Prostate gland (tissue), 2 donors: ENCODE data around the gene BSPRY. TPM values are rescaled to one million over a fixed set of nuclear protein-coding genes. Genes with fewer than 3 reads are reported as not detected.

Experiments
- DNase-seq: peaks from one replicate; pipeline ENCODE4 v3.0.0-alpha.2; 2019; ENCODE audit warnings: low spot score
- H3K27ac ChIP-seq, 2 donors: fragments of 200-600 bp; sonication (generic); 2 replicates each; pipeline ENCODE4 v1.5.1; 2017 to 2019
- H3K27me3 ChIP-seq: fragments of 200-600 bp; sonication (generic); replicated peaks from 2 replicates; pipeline ENCODE4 v1.5.1; 2019; ENCODE audit not compliant: insufficient read depth
- H3K36me3 ChIP-seq, 2 donors: fragments of 200-600 bp; sonication (generic); 1 replicate in 1 of 2; 2 replicates in 1 of 2; pipeline versions ENCODE4 v1.5.1 to v1.8.1; 2017 to 2019
- H3K4me1 ChIP-seq: fragments of 200-600 bp; sonication (generic); replicated peaks from 2 replicates; pipeline ENCODE4 v1.5.1; 2019
- H3K4me3 ChIP-seq, 2 donors: fragments of 200-600 bp; sonication (generic); 2 replicates each; pipeline ENCODE4 v1.5.1; 2017 to 2019
- H3K9me3 ChIP-seq: fragments of 200-600 bp; sonication (generic); 2 replicates; pipeline ENCODE4 v1.5.1; 2017
- POLR2A ChIP-seq: fragments of 450-650 bp; IDR thresholded peaks from one replicate; pipeline ENCODE4 v1.6.1; 2016; ENCODE audit warnings: antibody characterized with exemption, mild to moderate bottlenecking
- POLR2AphosphoS5 ChIP-seq: sonication (generic); formaldehyde crosslinking; IDR thresholded peaks from one replicate; pipeline ENCODE4 v1.6.1; 2017; ENCODE audit warnings: antibody characterized with exemption
- WGBS: methylation state at CpG from one replicate; pipeline ENCODE4 v1.1.5; 2018; 5-methylcytosine and 5-hydroxymethylcytosine counted together
- intact Hi-C: fragments of 100-400 bp; cut with DNase I; formaldehyde crosslinking; loops from one replicate; pipeline ENCODE4 v1.14.2; 2022
- total RNA-seq, 2 donors: library from RNA; depleted of rRNA; stranded (reverse); fragments of >200 nt; gene quantifications; one replicate each; pipeline ENCODE4 v1.1.0, GENCODE V29; 2016
- TF ChIP-seq, protein P1 (sequence below), 4 experiments: fragments of 200-600 bp in 2 of 4; fragments of 450-650 bp in 2 of 4; sonication (generic) in 2 of 4; IDR thresholded peaks; 1 replicate in 3 of 4; 2 replicates in 1 of 4; pipeline ENCODE4 v1.5.1; 2016 to 2019; ENCODE audit warnings: antibody characterized with exemption in 4 of 4, mild to moderate bottlenecking in 2 of 4, moderate library complexity in 2 of 4

The BSPRY gene
- total RNA-seq, 2 donors from 2014 or later: 8.4 to 21.8 TPM

DNA sequence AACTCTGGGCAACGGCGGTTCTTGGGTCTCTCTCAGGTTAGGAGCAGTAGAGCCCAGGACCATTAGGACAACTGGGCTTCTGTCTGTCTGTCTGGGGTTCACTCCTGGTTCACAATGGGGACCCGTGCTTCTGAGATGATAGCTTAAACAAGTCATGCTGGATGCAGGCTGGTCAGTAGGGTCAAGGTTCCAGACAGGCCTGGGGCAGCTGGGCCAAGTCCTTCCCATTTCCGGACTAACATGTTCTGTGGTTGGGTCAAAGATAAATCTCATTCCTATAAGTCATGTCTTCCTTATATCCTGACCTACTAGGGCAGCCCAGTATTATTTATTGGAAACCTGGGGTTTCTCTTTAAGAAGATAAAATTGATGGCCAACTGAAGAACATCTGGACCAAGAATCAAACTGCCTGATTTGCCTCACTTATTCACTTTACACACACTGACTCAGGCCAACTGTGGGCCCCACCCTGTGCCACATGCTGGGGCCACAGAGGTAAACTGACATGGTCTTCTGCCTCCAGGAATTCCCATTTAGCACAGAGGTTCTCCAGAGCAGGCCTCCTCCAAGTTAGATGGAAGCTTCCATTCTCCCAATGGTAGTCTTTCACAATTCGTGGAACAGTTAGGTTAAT lies 19.1 kb downstream of the BSPRY start:
- Histone ChIP-seq H3K4me3 (no peak overlapping the region), H3K36me3 (peaks cover 0 to 1% of the 10 kb centered on the region in 2 donors), H3K27ac (no peak overlapping the region), H3K9me3 (no peaks in the 10 kb centered on the region), H3K27me3 (no peaks in the 10 kb centered on the region), H3K4me1 (no peaks in the 10 kb centered on the region)
- WGBS: 94% methylated on average over 5 of the region's 5 CpGs
- intact Hi-C loops: no loop called here
- TF ChIP-seq POLR2A: no peak
- TF ChIP-seq, protein P1, sequence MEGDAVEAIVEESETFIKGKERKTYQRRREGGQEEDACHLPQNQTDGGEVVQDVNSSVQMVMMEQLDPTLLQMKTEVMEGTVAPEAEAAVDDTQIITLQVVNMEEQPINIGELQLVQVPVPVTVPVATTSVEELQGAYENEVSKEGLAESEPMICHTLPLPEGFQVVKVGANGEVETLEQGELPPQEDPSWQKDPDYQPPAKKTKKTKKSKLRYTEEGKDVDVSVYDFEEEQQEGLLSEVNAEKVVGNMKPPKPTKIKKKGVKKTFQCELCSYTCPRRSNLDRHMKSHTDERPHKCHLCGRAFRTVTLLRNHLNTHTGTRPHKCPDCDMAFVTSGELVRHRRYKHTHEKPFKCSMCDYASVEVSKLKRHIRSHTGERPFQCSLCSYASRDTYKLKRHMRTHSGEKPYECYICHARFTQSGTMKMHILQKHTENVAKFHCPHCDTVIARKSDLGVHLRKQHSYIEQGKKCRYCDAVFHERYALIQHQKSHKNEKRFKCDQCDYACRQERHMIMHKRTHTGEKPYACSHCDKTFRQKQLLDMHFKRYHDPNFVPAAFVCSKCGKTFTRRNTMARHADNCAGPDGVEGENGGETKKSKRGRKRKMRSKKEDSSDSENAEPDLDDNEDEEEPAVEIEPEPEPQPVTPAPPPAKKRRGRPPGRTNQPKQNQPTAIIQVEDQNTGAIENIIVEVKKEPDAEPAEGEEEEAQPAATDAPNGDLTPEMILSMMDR (IDR thresholded peaks at IDR 0.05): no peak
- no peak for TF ChIP-seq POLR2AphosphoS5
- no peak for DNase-seq

DNA sequence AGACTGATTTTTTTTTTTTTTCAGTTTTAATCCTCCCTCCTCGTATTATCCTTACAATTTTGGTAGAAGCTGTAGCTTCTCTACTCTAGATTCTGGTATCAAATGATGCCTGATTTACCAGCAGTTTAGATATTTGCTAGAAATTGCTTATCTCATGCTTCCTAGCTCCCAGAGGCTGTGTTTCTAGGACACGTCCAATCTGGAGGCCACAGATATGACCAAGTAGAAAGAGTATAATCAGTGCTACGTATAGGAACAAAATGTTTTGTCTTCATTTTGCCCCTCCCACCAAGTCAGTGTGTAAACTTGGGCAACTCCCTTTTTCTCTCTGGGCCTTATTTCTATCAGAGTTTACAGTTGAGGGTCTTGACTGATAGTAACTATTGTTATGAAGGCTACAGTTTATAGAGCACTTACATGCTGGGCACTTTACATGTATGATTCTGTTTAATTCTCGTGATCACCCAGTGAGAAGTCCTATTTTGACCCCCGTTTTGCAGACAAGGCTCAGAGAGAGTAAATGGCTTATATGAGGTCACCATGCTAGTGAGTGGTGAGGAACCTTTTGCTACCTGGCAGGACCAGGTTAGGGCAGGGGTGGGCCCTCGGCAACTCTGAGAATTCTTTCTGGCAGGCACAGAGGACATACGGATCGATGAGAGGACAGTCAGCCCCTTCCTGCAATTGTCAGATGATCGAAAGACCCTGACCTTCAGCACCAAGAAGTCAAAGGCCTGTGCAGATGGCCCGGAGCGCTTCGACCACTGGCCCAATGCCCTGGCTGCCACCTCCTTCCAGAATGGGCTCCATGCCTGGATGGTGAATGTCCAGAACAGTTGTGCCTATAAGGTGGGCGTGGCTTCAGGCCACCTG lies 19.9 kb downstream of the BSPRY start:
- no peak for DNase-seq

DNA sequence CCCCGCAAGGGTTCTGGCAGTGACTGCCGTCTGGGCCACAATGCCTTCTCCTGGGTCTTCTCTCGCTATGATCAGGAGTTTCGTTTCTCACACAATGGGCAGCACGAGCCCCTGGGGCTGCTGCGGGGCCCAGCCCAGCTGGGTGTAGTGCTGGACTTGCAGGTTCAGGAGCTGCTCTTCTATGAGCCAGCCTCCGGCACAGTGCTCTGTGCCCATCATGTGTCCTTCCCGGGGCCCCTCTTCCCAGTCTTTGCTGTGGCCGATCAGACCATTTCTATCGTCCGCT lies 20.5 kb downstream of the BSPRY start:
- intact Hi-C loops: no loop called here
- no peaks in the 10 kb centered on the region for H3K27me3 ChIP-seq
- DNase-seq: no peak
- H3K27ac ChIP-seq: no peak overlapping the region
- peaks cover 0 to 8% of the 10 kb centered on the region in 2 donors for H3K36me3 ChIP-seq
- no peak for TF ChIP-seq POLR2AphosphoS5
- no peak for TF ChIP-seq POLR2A
- TF ChIP-seq, protein P1 (IDR thresholded peaks at IDR 0.05): no peak
- no peak overlapping the region for H3K4me3 ChIP-seq
- no peaks in the 10 kb centered on the region for H3K4me1 ChIP-seq
- no peaks in the 10 kb centered on the region for H3K9me3 ChIP-seq
- WGBS: 83% methylated on average over 11 of the region's 11 CpGs

More for the DNA sequence above, 19.9 kb downstream of the BSPRY start:
- Histone ChIP-seq H3K36me3 (peaks cover 0 to 8% of the 10 kb centered on the region in 2 donors), H3K27ac (no peak overlapping the region), H3K4me3 (no peak overlapping the region), H3K9me3 (no peaks in the 10 kb centered on the region), H3K27me3 (no peaks in the 10 kb centered on the region), H3K4me1 (no peaks in the 10 kb centered on the region)
- 84% methylated on average over 13 of the region's 13 CpGs for WGBS
- TF ChIP-seq POLR2AphosphoS5 (no peak), POLR2A (no peak)
- TF ChIP-seq, protein P1 (IDR thresholded peaks at IDR 0.05): no peak
- intact Hi-C loops: no loop called here

DNA sequence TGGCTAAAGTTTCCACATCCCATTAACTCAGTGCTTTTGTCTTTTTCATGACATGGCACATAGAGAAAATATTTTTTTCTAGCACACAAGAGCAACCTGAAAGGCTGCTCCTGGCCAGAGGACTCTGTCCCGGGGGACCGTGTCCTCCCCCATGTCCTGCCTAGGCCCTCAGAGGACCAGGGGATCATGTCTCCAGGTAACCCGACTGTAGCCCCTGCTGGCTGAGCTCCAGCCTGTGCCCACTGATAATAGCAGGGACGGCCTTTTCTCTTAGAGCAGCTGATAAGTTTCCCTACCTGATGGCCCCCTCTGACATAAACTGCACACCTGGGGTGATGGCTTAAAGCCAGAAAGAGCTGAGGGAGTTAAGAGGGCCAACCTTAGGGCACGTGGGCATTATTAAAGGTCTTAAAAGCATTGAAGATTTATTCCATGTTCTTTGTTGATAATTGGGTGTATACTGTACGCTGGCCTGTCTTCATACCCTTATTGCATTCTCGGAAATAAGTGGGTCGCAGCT lies 21.5 kb downstream of the BSPRY start:
- Histone ChIP-seq H3K27me3 (no peaks in the 10 kb centered on the region), H3K27ac (no peak overlapping the region), H3K4me1 (no peaks in the 10 kb centered on the region), H3K4me3 (no peak overlapping the region), H3K36me3 (peaks cover 0 to 8% of the 10 kb centered on the region in 2 donors), H3K9me3 (no peaks in the 10 kb centered on the region)
- DNase-seq: no peak
- TF ChIP-seq POLR2AphosphoS5 (no peak), POLR2A (no peak)
- TF ChIP-seq, protein P1 (IDR thresholded peaks at IDR 0.05): no peak
- WGBS: 67% methylated on average over 8 of the region's 8 CpGs
- intact Hi-C loops: no loop called here
